Hepatocyte (in vitro differentiated cells): ENCODE data around the gene MICAL3.

Experiments
- EZH2 ChIP-seq: fragments of 200-600 bp; sonication (generic); IDR thresholded peaks from 2 replicates; pipeline ENCODE4 v1.6.1; 2016; ENCODE audit warnings: antibody characterized with exemption, mild to moderate bottlenecking, borderline replicate concordance
- EZH2phosphoT487 ChIP-seq: fragments of 200-600 bp; sonication (generic); IDR thresholded peaks from one replicate; pipeline ENCODE4 v1.6.1; 2018; ENCODE audit warnings: antibody characterized with exemption, mild to moderate bottlenecking, low read depth, moderate library complexity; ENCODE audit not compliant: unreplicated experiment, severe bottlenecking
- TF ChIP-seq, protein P1 (sequence below): fragments of 200-600 bp; sonication (generic); IDR thresholded peaks from 2 replicates; pipeline ENCODE4 v1.5.1; 2016; ENCODE audit warnings: antibody characterized with exemption, mild to moderate bottlenecking; ENCODE audit not compliant: poor library complexity

DNA sequence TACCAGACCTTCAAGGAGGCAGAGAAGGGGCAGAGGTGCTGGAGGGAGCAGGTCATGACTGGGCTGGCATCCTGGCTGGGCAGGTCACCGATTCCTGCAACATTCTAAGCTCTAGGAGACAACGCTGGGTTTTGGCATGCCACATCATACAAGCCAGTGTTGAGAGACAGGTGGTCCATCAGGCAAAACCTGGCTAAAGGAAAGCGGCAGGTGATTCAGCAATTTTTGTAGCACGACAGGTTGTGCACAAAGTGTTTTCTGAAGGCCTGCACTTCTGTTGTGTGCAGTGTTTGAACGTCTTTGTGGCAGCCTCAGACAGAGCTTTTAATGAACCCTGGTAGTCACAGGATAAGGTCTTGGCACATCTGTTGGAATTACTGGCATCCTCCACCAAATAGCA is 180.2 kb downstream of the MICAL3 start:
- TF ChIP-seq EZH2phosphoT487 (no peak), EZH2 (no peak)
- TF ChIP-seq, protein P1, sequence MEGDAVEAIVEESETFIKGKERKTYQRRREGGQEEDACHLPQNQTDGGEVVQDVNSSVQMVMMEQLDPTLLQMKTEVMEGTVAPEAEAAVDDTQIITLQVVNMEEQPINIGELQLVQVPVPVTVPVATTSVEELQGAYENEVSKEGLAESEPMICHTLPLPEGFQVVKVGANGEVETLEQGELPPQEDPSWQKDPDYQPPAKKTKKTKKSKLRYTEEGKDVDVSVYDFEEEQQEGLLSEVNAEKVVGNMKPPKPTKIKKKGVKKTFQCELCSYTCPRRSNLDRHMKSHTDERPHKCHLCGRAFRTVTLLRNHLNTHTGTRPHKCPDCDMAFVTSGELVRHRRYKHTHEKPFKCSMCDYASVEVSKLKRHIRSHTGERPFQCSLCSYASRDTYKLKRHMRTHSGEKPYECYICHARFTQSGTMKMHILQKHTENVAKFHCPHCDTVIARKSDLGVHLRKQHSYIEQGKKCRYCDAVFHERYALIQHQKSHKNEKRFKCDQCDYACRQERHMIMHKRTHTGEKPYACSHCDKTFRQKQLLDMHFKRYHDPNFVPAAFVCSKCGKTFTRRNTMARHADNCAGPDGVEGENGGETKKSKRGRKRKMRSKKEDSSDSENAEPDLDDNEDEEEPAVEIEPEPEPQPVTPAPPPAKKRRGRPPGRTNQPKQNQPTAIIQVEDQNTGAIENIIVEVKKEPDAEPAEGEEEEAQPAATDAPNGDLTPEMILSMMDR, result no peak
